Cortex of kidney (tissue), 1 donor: ENCODE results near the gene TNK2.
"Not testable (repeated sequence)": the region's sequence is repeated elsewhere in the genome, so short reads cannot be mapped to it uniquely, and the experiment has no call there.

Experiments
- DNase-seq: peaks from one replicate; lab custom pipeline; 2025; lab: John Stamatoyannopoulos, UW

TNK2 gene

DNA sequence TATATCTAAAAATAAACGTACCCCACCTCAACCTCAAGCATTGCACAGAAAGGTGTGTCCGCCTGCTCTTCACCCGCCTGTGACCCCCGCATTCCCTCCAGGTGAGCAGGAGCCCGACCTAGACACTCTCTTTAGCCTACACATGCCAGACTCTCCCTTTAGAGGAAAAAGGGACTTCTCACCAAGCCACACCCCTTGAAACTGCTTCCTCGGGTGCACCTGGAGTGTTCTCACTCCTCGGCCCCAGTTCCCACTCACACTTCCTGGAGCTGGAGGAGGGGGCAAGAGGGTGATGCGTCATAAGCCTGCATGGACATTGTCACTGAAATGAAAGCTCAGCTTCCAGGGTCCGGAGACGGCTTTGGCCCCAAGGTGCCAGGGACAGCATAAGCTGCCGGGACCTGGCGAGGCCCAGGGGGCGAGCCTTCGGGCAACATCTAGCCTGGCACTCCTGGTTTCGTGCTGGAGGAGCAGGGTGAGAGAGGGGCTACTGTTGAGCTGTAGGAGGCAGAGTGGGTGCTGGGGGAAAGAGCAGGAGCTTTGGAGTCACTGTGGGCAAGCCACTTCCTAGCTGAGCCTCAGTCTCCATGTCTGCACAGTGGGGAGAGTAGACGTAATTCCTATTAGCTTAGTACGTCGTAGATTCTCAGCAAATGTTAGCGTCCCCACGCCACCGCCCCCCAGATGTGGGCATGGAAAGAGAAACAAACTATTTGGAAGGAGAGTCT, 86.8 kb downstream of the TNK2 start:
- no peak for DNase-seq

- DNase-seq = no peak
Observed at GRCh38 chr3:195820901-195821300, 87.5 kb downstream of the TNK2 start.

DNA sequence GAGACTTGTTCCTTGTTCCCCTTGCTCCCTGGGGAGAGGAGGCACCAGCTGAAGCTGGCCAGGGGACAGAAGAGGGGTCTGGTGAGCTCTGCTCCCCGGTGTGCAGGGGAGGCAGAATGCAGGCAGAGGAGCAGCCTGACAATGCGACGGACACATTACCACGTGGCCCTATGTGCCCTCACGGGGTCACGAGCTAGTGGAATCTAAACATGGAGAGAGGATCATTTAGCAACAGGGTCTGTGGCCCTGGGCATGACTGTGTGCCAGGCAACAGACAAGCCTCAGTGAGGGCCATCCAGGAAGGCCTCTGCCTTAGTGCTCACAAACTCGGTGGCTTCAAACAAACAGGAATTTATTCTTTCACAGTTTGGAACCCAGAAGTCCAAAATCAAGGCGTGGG, 88.2 kb downstream of the TNK2 start:
- DNase-seq = no peak

- DNase-seq = no peak
Observed at GRCh38 chr3:195818301-195818700, 90.0 kb downstream of the TNK2 start.

GRCh38 chr3:195817578-195818135, 90.7 kb downstream of the TNK2 start:
- DNase-seq = no peak

GRCh38 chr3:195816276-195816913, 92.0 kb downstream of the TNK2 start:
- DNase-seq = not testable (repeated sequence)

DNA sequence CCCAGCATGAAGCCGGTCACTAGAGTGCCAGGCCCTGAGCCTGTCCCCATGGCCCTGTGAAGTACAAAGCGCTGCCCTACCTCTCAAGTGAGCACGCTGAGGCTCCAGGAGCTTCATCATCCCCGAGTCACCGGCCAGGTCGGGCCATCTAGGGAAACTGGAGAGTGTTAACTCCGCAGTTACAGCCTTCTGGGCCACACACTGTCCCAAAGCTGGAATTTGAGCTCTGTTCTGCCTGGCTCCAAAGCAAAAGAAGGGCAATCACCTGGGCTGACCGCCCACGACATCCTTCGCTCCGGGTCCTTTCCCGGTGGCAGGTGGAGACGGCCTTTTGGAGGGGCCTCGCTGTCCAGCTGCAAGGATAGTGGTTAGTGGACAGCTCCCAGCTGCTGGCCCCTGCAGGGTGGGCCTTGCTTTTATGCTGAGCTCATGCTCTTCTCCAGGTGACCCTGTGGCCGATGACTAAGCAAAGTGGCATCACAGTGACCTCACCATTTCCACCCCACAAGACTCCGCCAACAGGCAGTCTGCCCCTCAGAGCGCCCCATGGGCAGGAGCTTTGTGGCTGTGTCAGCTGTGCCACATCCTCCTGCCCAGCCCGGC, 93.1 kb downstream of the TNK2 start:
- no peak for DNase-seq

DNA sequence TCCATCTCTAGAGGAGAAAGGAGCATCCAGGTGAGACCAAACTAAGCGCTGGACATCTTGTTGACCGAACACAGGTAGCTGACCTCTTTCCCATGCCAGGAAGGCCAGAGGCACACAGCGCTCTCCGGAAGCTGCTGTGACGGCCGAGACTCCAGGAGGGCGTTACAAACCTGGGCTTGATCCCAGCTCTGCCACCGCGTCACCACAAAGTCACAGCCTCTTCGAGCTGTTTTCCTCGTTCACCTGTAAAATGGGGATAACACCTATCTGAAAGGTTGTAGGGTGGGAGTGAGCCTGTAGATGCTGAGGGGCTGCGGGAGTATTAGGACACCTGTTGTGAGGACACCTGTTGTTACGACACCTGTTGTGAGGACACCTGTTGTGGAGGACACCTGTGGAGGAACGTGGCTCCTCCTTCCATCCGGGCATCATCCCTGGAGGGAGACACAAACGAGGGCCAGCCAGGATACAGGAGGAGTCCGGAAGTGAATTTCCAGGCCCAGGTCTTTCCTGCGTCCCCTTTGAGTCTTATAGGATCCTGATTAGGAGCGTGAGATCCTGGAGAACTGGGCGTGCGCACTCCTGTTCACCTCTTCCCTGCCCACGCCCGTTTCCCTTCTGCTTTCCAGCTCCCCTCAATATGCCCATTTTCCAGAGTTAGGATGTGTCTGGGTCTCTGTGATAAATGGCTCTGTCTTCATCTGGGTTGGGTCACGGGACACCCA, 94.3 kb downstream of the TNK2 start:
- no peak for DNase-seq
